H1 (cell line): ENCODE data around the gene TRIM62. TPM values are rescaled to one million over a fixed set of nuclear protein-coding genes. Genes with fewer than 3 reads are reported as not detected.

ENCODE experiments used
- KDM5A ChIP-seq: fragments of 200-600 bp; IDR thresholded peaks from 2 replicates; pipeline ENCODE4 v1.7.1; 2012; ENCODE audit warnings: mild to moderate bottlenecking, low read length, inconsistent platforms, mixed read lengths
- MAFK ChIP-seq: IDR thresholded peaks from 2 replicates; pipeline ENCODE4 v1.6.1; 2012; ENCODE audit warnings: low read depth, mild to moderate bottlenecking, improper control_type of control experiment, low read length
- POLR2A ChIP-seq, 2 experiments: IDR thresholded peaks; 1 replicate in 1 of 2; 2 replicates in 1 of 2; pipeline ENCODE4 v1.6.1; 2011; ENCODE audit warnings: low read depth in 2 of 2, low read length in 2 of 2, mild to moderate bottlenecking in 2 of 2; ENCODE audit errors: control extremely low read depth in 1 of 2
- RBBP5 ChIP-seq: IDR thresholded peaks from 2 replicates; pipeline ENCODE4 v1.7.1; 2012; ENCODE audit warnings: low read depth, mild to moderate bottlenecking, inconsistent platforms, low read length, moderate library complexity, borderline replicate concordance
- polyA plus RNA-seq, 7 experiments: library from polyadenylated mRNA; depleted of rRNA in 3 of 7; stranded (reverse) in 5 of 7; unstranded in 2 of 7; fragments of >200 nt in 5 of 7; fragments of 200-250 nt in 2 of 7; gene quantifications; 1 replicate in 5 of 7; 2 replicates in 1 of 7; 4 replicates in 1 of 7; pipeline versions ENCODE4 v1.2.1 to v1.2.3, GENCODE V29; 2011 to 2013; ENCODE audit warnings: missing spikeins in 2 of 7, mixed read lengths in 2 of 7
- total RNA-seq: library from RNA; stranded (reverse); fragmentation: NEBNext Ultra II Directional; extraction: Animal tissue kit (Norgen Biotek cat#: 25700); gene quantifications from 2 replicates; pipeline ENCODE4 v1.2.1, GENCODE V29; 2021

Gene TRIM62
- total and polyA plus RNA-seq, 2 of the 8 experiments (the other 6 are each of a cell fraction or from before 2014, with no cell fraction given) = 6.3 to 10.8 TPM

DNA sequence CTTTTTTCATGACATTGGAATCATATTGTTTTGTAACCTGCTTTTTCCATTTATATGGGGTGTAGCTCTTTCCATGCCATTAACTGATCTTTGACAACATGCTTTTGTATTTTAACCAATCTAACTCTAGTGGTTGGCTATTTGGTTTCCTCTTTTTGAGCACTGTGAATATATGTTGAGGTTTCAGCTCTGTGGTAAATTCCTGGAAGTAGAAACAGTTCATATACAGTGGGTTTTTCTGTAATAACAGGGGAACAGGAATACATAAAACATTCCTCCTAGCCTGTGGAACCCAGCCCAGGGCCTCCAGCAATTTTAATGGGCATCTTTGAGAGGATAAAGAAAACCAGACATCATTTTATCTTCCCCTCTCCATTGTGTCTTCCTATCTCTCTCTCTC lies 83.5 kb downstream of the TRIM62 start (continued):
- TF ChIP-seq RBBP5 (no peak), KDM5A (no peak), MAFK (no peak), POLR2A (IDR thresholded peaks at IDR 0.05; ENCODE audit: control extremely low read depth in 1 of 2, low read depth in 2 of 2, low read length in 2 of 2) (no peak)
